ENCODE measurements around the gene TPRG1. TPM values are rescaled to one million over a fixed set of nuclear protein-coding genes. Genes with fewer than 3 reads are reported as not detected.

The TPRG1 gene
- total and polyA plus RNA-seq, 2 experiments from 2014 or later, result 0.43 TPM; not detected in 1

GRCh38 chr3:189133768-189134167, 38.0 kb upstream of the TPRG1 start:
- peak; percentile 48 for DNase-seq (ENCODE audit: low spot score)
- H3K4me2 ChIP-seq, result no peak overlapping the region

GRCh38 chr3:189137416-189137815, 34.4 kb upstream of the TPRG1 start:
- Histone ChIP-seq H2AFZ (no peak overlapping the region), H3K27me3 (no peaks in the 10 kb centered on the region), H3K4me2 (no peak overlapping the region), H3K27ac (no peak overlapping the region), H3K36me3 (replicated peaks; ENCODE audit: insufficient read depth, low read depth) (no peaks in the 10 kb centered on the region), H4K20me1 (ENCODE audit: insufficient read depth, poor library complexity, severe bottlenecking) (no peaks in the 10 kb centered on the region), H3K79me2 (no peaks in the 10 kb centered on the region), H3K4me1 (ENCODE audit: insufficient read depth) (peaks cover 12% of the 10 kb centered on the region), H3K9me3 (ENCODE audit: low read depth) (no peaks in the 10 kb centered on the region), H3K9me2 (replicated peaks; ENCODE audit: insufficient read depth) (no peaks in the 10 kb centered on the region), H3K4me3 (no peak overlapping the region)
- 92% methylated on average over 4 of the region's 4 CpGs for WGBS (ENCODE audit: low lambda C conversion rate, missing lambda C conversion rate)
- no peak for TF ChIP-seq EZH2phosphoT487 (IDR thresholded peaks at IDR 0.05; ENCODE audit: low read depth, severe bottlenecking, unreplicated experiment)
- TF ChIP-seq CTCF (IDR thresholded peaks at IDR 0.05; ENCODE audit: poor library complexity), result no peak
- TF ChIP-seq EZH2 (IDR thresholded peaks at IDR 0.05; ENCODE audit: borderline replicate concordance), result no peak
- no peak for DNase-seq (ENCODE audit: low spot score)

More at GRCh38 chr3:189133768-189134167, 38.0 kb upstream of the TPRG1 start:
- H3K27ac ChIP-seq, result peak overlapping the region; percentile 72
- no peaks in the 10 kb centered on the region for H3K79me2 ChIP-seq
- no peaks in the 10 kb centered on the region for H3K9me3 ChIP-seq (ENCODE audit: low read depth)
- H3K27me3 ChIP-seq, result no peaks in the 10 kb centered on the region
- H4K20me1 ChIP-seq (ENCODE audit: insufficient read depth, poor library complexity, severe bottlenecking), result no peaks in the 10 kb centered on the region
- H3K9me2 ChIP-seq (replicated peaks; ENCODE audit: insufficient read depth), result no peaks in the 10 kb centered on the region
- no peaks in the 10 kb centered on the region for H3K36me3 ChIP-seq (replicated peaks; ENCODE audit: insufficient read depth, low read depth)
- peaks cover 20% of the 10 kb centered on the region for H3K4me1 ChIP-seq (ENCODE audit: insufficient read depth)
- no peak overlapping the region for H2AFZ ChIP-seq
- no peak for TF ChIP-seq EZH2phosphoT487 (IDR thresholded peaks at IDR 0.05; ENCODE audit: low read depth, severe bottlenecking, unreplicated experiment)
- no peak for TF ChIP-seq EZH2 (IDR thresholded peaks at IDR 0.05; ENCODE audit: borderline replicate concordance)
- no peak for TF ChIP-seq CTCF (IDR thresholded peaks at IDR 0.05; ENCODE audit: poor library complexity)
- no peak overlapping the region for H3K4me3 ChIP-seq

GRCh38 chr3:189138901-189139610, 32.7 kb upstream of the TPRG1 start:
- H3K27ac ChIP-seq, result no peak overlapping the region
- H3K27me3 ChIP-seq, result no peaks in the 10 kb centered on the region
- H3K9me3 ChIP-seq (ENCODE audit: low read depth), result no peaks in the 10 kb centered on the region
- DNase-seq (ENCODE audit: low spot score), result no peak
- WGBS (ENCODE audit: low lambda C conversion rate, missing lambda C conversion rate), result 92% methylated on average over 9 of the region's 9 CpGs
- no peak overlapping the region for H2AFZ ChIP-seq
- no peak for TF ChIP-seq EZH2 (IDR thresholded peaks at IDR 0.05; ENCODE audit: borderline replicate concordance)
- no peak for TF ChIP-seq CTCF (IDR thresholded peaks at IDR 0.05; ENCODE audit: poor library complexity)
- no peak for TF ChIP-seq EZH2phosphoT487 (IDR thresholded peaks at IDR 0.05; ENCODE audit: low read depth, severe bottlenecking, unreplicated experiment)
- no peak overlapping the region for H3K4me3 ChIP-seq
- H3K9me2 ChIP-seq (replicated peaks; ENCODE audit: insufficient read depth), result no peaks in the 10 kb centered on the region
- H3K4me1 ChIP-seq (ENCODE audit: insufficient read depth), result no peaks in the 10 kb centered on the region
- H3K79me2 ChIP-seq, result no peaks in the 10 kb centered on the region
- no peaks in the 10 kb centered on the region for H4K20me1 ChIP-seq (ENCODE audit: insufficient read depth, poor library complexity, severe bottlenecking)
- no peaks in the 10 kb centered on the region for H3K36me3 ChIP-seq (replicated peaks; ENCODE audit: insufficient read depth, low read depth)
- no peak overlapping the region for H3K4me2 ChIP-seq

Data from hepatocyte (in vitro differentiated cells).